OCI-LY7 (cell line): ENCODE measurements around the gene RSPH1. TPM values are rescaled to one million over a fixed set of nuclear protein-coding genes. Genes with fewer than 3 reads are reported as not detected.

Source experiments
- BruUV-seq: library from RNA; stranded (reverse); fragments of 400-500 nt; replicated peaks from 2 replicates; lab custom pipeline; 2021; lab: Mats Ljungman, UMichigan
- CTCF ChIA-PET: fragments of 300-600 bp; sonication (Branson Sonifier 250); formaldehyde crosslinking; loops from one replicate; lab custom pipeline; 2022; ENCODE audit warnings: antibody characterized with exemption; ENCODE audit not compliant: unreplicated experiment; lab: Charles Lee
- POLR2A ChIA-PET: fragments of 300-600 bp; sonication (Branson Sonifier 250); formaldehyde crosslinking; loops from one replicate; lab custom pipeline; 2022; ENCODE audit warnings: antibody characterized with exemption; lab: Charles Lee
- DNase-seq: peaks from one replicate; pipeline ENCODE4 v3.0.0-alpha.2; 2015; ENCODE audit warnings: low spot score
- H2AFZ ChIP-seq: fragments of 200-600 bp; sonication (generic), shearing (Covaris generic); 2 replicates; pipeline ENCODE4 v1.6.1; 2014; ENCODE audit warnings: mild to moderate bottlenecking, antibody characterized with exemption, low read length, moderate library complexity
- H3K27ac ChIP-seq: fragments of 200-600 bp; sonication (generic); 2 replicates; pipeline ENCODE4 v1.5.1; 2014; ENCODE audit warnings: mixed run types, low read depth, mild to moderate bottlenecking, moderate library complexity, low read length, inconsistent platforms; ENCODE audit not compliant: poor library complexity, severe bottlenecking
- H3K36me3 ChIP-seq: fragments of 200-600 bp; sonication (generic); 2 replicates; pipeline ENCODE4 v1.6.1; 2014; ENCODE audit warnings: mild to moderate bottlenecking, antibody characterized with exemption, low read length, moderate library complexity, mixed read lengths; ENCODE audit not compliant: insufficient read depth
- H3K4me1 ChIP-seq: fragments of 200-600 bp; sonication (generic); 2 replicates; pipeline ENCODE4 v1.5.1; 2014; ENCODE audit warnings: mild to moderate bottlenecking, low read length; ENCODE audit not compliant: insufficient read depth, poor library complexity, severe bottlenecking
- H3K4me2 ChIP-seq: fragments of 200-600 bp; sonication (generic); 2 replicates; pipeline ENCODE4 v1.6.1; 2014; ENCODE audit warnings: mild to moderate bottlenecking, low read length
- H3K4me3 ChIP-seq: fragments of 200-600 bp; sonication (generic); 2 replicates; pipeline ENCODE4 v1.5.1; 2014; ENCODE audit warnings: mild to moderate bottlenecking, low read depth, low read length; ENCODE audit not compliant: poor library complexity, severe bottlenecking
- H3K79me2 ChIP-seq: fragments of 200-600 bp; sonication (generic); 2 replicates; pipeline ENCODE4 v1.6.1; 2016; ENCODE audit warnings: low read depth, mild to moderate bottlenecking, low read length, moderate library complexity, mixed read lengths; ENCODE audit not compliant: insufficient read depth
- H3K9me2 ChIP-seq: fragments of 200-600 bp; sonication (generic); 2 replicates; pipeline ENCODE4 v1.6.1; 2016; ENCODE audit warnings: mild to moderate bottlenecking, low read length, mixed read lengths; ENCODE audit not compliant: insufficient read depth
- H3K9me3 ChIP-seq: fragments of 200-600 bp; sonication (generic); 2 replicates; pipeline ENCODE4 v1.6.1; 2014; ENCODE audit warnings: mild to moderate bottlenecking, mixed run types, low read length, mixed read lengths
- H4K20me1 ChIP-seq: fragments of 200-600 bp; sonication (generic); 2 replicates; pipeline ENCODE4 v1.6.1; 2014; ENCODE audit warnings: mild to moderate bottlenecking, antibody characterized with exemption, low read length, moderate library complexity, mixed read lengths; ENCODE audit not compliant: insufficient read depth
- EZH2phosphoT487 ChIP-seq: fragments of 200-600 bp; sonication (generic); IDR thresholded peaks from 2 replicates; pipeline ENCODE4 v1.6.1; 2018; ENCODE audit warnings: low read depth, borderline replicate concordance, mild to moderate bottlenecking, mixed run types, antibody characterized with exemption, low read length, moderate library complexity, mixed read lengths
- intact Hi-C: fragments of 100-400 bp; cut with micrococcal nuclease; formaldehyde crosslinking; loops from one replicate; pipeline ENCODE4 v1.10.0; 2022; ENCODE audit not compliant: unreplicated experiment
- total RNA-seq, 2 experiments: library from RNA; depleted of rRNA in 1 of 2; stranded (reverse); fragments of >200 nt in 1 of 2; shearing (Covaris generic) in 1 of 2; gene quantifications; 2 replicates each; pipeline ENCODE4 v1.2.3, GENCODE V29; 2014 to 2022
- TF ChIP-seq, protein P1 (sequence below): fragments of 200-600 bp; sonication (generic); conservative IDR thresholded peaks from 2 replicates; pipeline ENCODE4 v1.5.1; 2014; ENCODE audit warnings: mild to moderate bottlenecking, antibody characterized with exemption, low read length, moderate library complexity, mixed read lengths

RSPH1 gene
- total RNA-seq, 2 experiments from 2014 or later = 1.9 to 2.5 TPM

DNA sequence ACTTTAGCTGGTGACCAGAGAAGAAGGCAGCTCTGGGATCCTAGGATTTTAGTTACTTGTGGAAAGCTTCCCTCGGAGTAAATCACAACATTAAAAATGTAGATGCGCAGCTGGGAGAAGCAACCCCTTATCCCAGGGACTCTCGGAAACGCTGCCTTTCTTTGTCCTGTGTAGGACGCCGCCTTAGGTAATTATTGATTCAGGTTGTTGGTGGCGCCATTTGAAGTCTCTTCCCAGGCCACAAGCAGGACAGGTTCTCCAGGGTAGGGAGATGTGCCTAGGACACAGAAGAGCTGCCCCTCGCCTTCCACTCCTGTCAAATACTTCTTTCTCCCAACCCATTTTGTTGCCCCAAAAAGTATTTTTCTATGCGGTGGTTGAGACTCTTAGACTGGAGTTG lies 27.9 kb upstream of the RSPH1 start:
- H3K4me3 ChIP-seq = peak overlapping the region; percentile 53
- H4K20me1 ChIP-seq = no peaks in the 10 kb centered on the region
- ChIA-PET POLR2A (interaction anchor here (0.6 to 1.3 kb wide), 3 partner anchors 12 to 125 kb away, joined by 3 to 4 read pairs (median 3); no protein-coding TSS in a partner anchor), CTCF (no interaction called here)
- BruUV-seq = no TSS peak
- H3K4me1 ChIP-seq = peaks cover 57% of the 10 kb centered on the region
- H3K9me3 ChIP-seq = no peaks in the 10 kb centered on the region
- H3K36me3 ChIP-seq = peaks cover 89% of the 10 kb centered on the region
- no peak for DNase-seq
- intact Hi-C loops = no loop called here
- peak overlapping the region; percentile 98 for H3K27ac ChIP-seq
- H2AFZ ChIP-seq = peak overlapping the region; percentile 70; the same call in 1 of the 2 replicates
- H3K4me2 ChIP-seq = peak overlapping the region; percentile 97
- peaks cover 38% of the 10 kb centered on the region; the same call in 1 of the 2 replicates for H3K79me2 ChIP-seq
- TF ChIP-seq, protein P1, sequence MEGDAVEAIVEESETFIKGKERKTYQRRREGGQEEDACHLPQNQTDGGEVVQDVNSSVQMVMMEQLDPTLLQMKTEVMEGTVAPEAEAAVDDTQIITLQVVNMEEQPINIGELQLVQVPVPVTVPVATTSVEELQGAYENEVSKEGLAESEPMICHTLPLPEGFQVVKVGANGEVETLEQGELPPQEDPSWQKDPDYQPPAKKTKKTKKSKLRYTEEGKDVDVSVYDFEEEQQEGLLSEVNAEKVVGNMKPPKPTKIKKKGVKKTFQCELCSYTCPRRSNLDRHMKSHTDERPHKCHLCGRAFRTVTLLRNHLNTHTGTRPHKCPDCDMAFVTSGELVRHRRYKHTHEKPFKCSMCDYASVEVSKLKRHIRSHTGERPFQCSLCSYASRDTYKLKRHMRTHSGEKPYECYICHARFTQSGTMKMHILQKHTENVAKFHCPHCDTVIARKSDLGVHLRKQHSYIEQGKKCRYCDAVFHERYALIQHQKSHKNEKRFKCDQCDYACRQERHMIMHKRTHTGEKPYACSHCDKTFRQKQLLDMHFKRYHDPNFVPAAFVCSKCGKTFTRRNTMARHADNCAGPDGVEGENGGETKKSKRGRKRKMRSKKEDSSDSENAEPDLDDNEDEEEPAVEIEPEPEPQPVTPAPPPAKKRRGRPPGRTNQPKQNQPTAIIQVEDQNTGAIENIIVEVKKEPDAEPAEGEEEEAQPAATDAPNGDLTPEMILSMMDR = no peak; the same call in 1 of the 2 replicates
- TF ChIP-seq EZH2phosphoT487 = no peak
- no peaks in the 10 kb centered on the region for H3K9me2 ChIP-seq

GRCh38 chr21:42523211-42523610 lies 27.2 kb upstream of the RSPH1 start:
- Histone ChIP-seq H3K9me2 (no peaks in the 10 kb centered on the region), H3K9me3 (no peaks in the 10 kb centered on the region), H3K79me2 (peaks cover 31% of the 10 kb centered on the region; the same call in 1 of the 2 replicates), H3K27ac (no peak overlapping the region), H3K36me3 (peaks cover 89% of the 10 kb centered on the region), H3K4me3 (no peak overlapping the region), H4K20me1 (no peaks in the 10 kb centered on the region), H2AFZ (no peak overlapping the region), H3K4me2 (no peak overlapping the region), H3K4me1 (peaks cover 50% of the 10 kb centered on the region)
- CTCF ChIA-PET = no interaction called here
- DNase-seq = no peak
- intact Hi-C loops = no loop called here
- TF ChIP-seq EZH2phosphoT487 = no peak
- TF ChIP-seq, protein P1 = no peak
- BruUV-seq = no TSS peak
- POLR2A ChIA-PET = interaction anchor here (1.1 kb wide), 1 partner anchor 13 kb away, joined by 4 read pairs; no protein-coding TSS in a partner anchor

DNA sequence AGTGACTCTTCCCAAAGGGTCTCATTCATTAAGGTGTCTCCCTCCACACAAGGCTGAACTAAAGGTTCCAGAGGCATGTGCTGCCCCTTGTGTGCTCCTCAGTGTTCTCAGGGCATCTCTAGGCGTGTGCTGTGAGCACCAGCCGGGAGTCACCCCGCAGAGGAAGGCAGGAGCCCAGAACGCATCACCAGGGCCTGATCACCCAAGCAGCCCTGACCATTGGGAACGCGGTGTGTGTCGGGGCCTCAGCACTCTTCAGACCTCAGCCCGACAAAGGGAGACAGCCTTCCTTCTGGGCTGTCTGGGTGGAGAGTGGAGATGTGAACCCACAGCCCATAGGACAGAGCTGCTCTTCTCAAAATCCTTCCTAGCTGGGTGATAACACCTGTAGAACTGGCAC lies 26.7 kb upstream of the RSPH1 start:
- peaks cover 28% of the 10 kb centered on the region; the same call in 1 of the 2 replicates for H3K79me2 ChIP-seq
- H3K4me1 ChIP-seq = peaks cover 46% of the 10 kb centered on the region
- ChIA-PET POLR2A (interaction anchor here (1.1 kb wide), 1 partner anchor 13 kb away, joined by 4 read pairs; no protein-coding TSS in a partner anchor), CTCF (no interaction called here)
- TF ChIP-seq, protein P1 = no peak
- no peak for TF ChIP-seq EZH2phosphoT487
- H3K9me2 ChIP-seq = no peaks in the 10 kb centered on the region
- H4K20me1 ChIP-seq = no peaks in the 10 kb centered on the region
- H3K4me2 ChIP-seq = no peak overlapping the region
- H2AFZ ChIP-seq = no peak overlapping the region
- BruUV-seq = no TSS peak
- intact Hi-C loops = no loop called here
- no peak for DNase-seq
- no peaks in the 10 kb centered on the region for H3K9me3 ChIP-seq
- H3K27ac ChIP-seq = no peak overlapping the region
- no peak overlapping the region for H3K4me3 ChIP-seq
- peaks cover 89% of the 10 kb centered on the region for H3K36me3 ChIP-seq
